ENCODE results near the gene EAPP.
"Not testable (repeated sequence)": the region's sequence is repeated elsewhere in the genome, so short reads cannot be mapped to it uniquely, and the experiment has no call there.

The EAPP gene

GRCh38 chr14:34482463-34482862 is 57.0 kb downstream of the EAPP start:
- H3K27ac ChIP-seq (ENCODE audit: low read length, poor library complexity, severe bottlenecking) = no peak overlapping the region
- H3K18ac ChIP-seq (ENCODE audit: low read depth in 1 of 2, low read length in 2 of 2) = no peak overlapping the region
- 96% methylated on average over 2 of the region's 2 CpGs for WGBS

GRCh38 chr14:34479694-34480093 is 59.8 kb downstream of the EAPP start:
- Histone ChIP-seq H3K4me1 (ENCODE audit: control insufficient read depth, insufficient read depth, low read depth, low read length) (no peaks in the 10 kb centered on the region), H4K8ac (ENCODE audit: low read length) (no peak overlapping the region), H2AFZ (ENCODE audit: low read depth, low read length) (no peak overlapping the region), H3K23ac (ENCODE audit: low read length in 2 of 2) (no peak overlapping the region), H2BK5ac (ENCODE audit: low read depth, low read length, poor library complexity, severe bottlenecking) (no peak overlapping the region), H3K9me3 (ENCODE audit: control insufficient read depth, low read length) (no peaks in the 10 kb centered on the region), H3K27me3 (ENCODE audit: control insufficient read depth in 1 of 2, insufficient read depth in 1 of 2, low read length in 2 of 2) (no peaks in the 10 kb centered on the region), H3K4ac (ENCODE audit: low read depth in 1 of 2, low read length in 2 of 2) (no peak overlapping the region), H3K14ac (ENCODE audit: low read length in 2 of 2) (no peak overlapping the region), H3K79me1 (replicated peaks; ENCODE audit: low read length, poor library complexity, severe bottlenecking) (no peaks in the 10 kb centered on the region), H3K4me2 (ENCODE audit: low read length, poor library complexity, severe bottlenecking) (no peak overlapping the region), H2BK15ac (ENCODE audit: low read depth, poor library complexity, severe bottlenecking) (no peak overlapping the region), H4K91ac (ENCODE audit: low read length) (no peak overlapping the region), H3K4me3 (ENCODE audit: insufficient read depth in 1 of 2, low read depth in 1 of 2, low read length in 2 of 2) (no peak overlapping the region), H3K27ac (ENCODE audit: low read length, poor library complexity, severe bottlenecking) (no peak overlapping the region), H3K36me3 (ENCODE audit: control insufficient read depth in 1 of 2, insufficient read depth in 2 of 2, low read depth in 1 of 2, low read length in 2 of 2) (no peaks in the 10 kb centered on the region), H2AK5ac (ENCODE audit: low read length, severe bottlenecking) (no peak overlapping the region), H3K9ac (ENCODE audit: low read length) (no peak overlapping the region), H3K18ac (ENCODE audit: low read depth in 1 of 2, low read length in 2 of 2) (no peak overlapping the region), H2BK12ac (ENCODE audit: low read length in 2 of 2) (no peak overlapping the region), H2BK120ac (ENCODE audit: low read depth, low read length) (no peak overlapping the region)
- no peak for DNase-seq
- 96% methylated on average over 3 of the region's 4 CpGs for WGBS

More at GRCh38 chr14:34482463-34482862, 57.0 kb downstream of the EAPP start:
- H2AK5ac ChIP-seq (ENCODE audit: low read length, severe bottlenecking) = no peak overlapping the region
- H3K9me3 ChIP-seq (ENCODE audit: control insufficient read depth, low read length) = no peaks in the 10 kb centered on the region
- no peak overlapping the region for H2BK120ac ChIP-seq (ENCODE audit: low read depth, low read length)
- H2BK12ac ChIP-seq (ENCODE audit: low read length in 2 of 2) = no peak overlapping the region
- H4K91ac ChIP-seq (ENCODE audit: low read length) = no peak overlapping the region
- no peak overlapping the region for H3K4me3 ChIP-seq (ENCODE audit: insufficient read depth in 1 of 2, low read depth in 1 of 2, low read length in 2 of 2)
- no peaks in the 10 kb centered on the region for H3K36me3 ChIP-seq (ENCODE audit: control insufficient read depth in 1 of 2, insufficient read depth in 2 of 2, low read depth in 1 of 2, low read length in 2 of 2)
- H3K14ac ChIP-seq (ENCODE audit: low read length in 2 of 2) = no peak overlapping the region
- no peak overlapping the region for H3K23ac ChIP-seq (ENCODE audit: low read length in 2 of 2)
- H2BK5ac ChIP-seq (ENCODE audit: low read depth, low read length, poor library complexity, severe bottlenecking) = no peak overlapping the region
- no peak for DNase-seq
- no peaks in the 10 kb centered on the region for H3K27me3 ChIP-seq (ENCODE audit: control insufficient read depth in 1 of 2, insufficient read depth in 1 of 2, low read length in 2 of 2)
- H2AFZ ChIP-seq (ENCODE audit: low read depth, low read length) = no peak overlapping the region
- H3K79me1 ChIP-seq (replicated peaks; ENCODE audit: low read length, poor library complexity, severe bottlenecking) = no peaks in the 10 kb centered on the region
- no peak overlapping the region for H3K4ac ChIP-seq (ENCODE audit: low read depth in 1 of 2, low read length in 2 of 2)
- no peak overlapping the region for H2BK15ac ChIP-seq (ENCODE audit: low read depth, poor library complexity, severe bottlenecking)
- H3K4me2 ChIP-seq (ENCODE audit: low read length, poor library complexity, severe bottlenecking) = no peak overlapping the region
- no peak overlapping the region for H3K9ac ChIP-seq (ENCODE audit: low read length)
- no peak overlapping the region for H4K8ac ChIP-seq (ENCODE audit: low read length)
- no peaks in the 10 kb centered on the region for H3K4me1 ChIP-seq (ENCODE audit: control insufficient read depth, insufficient read depth, low read depth, low read length)

GRCh38 chr14:34478261-34478660 is 61.2 kb downstream of the EAPP start:
- Histone ChIP-seq H3K4me1 (ENCODE audit: control insufficient read depth, insufficient read depth, low read depth, low read length) (no peaks in the 10 kb centered on the region), H3K27me3 (ENCODE audit: control insufficient read depth in 1 of 2, insufficient read depth in 1 of 2, low read length in 2 of 2) (no peaks in the 10 kb centered on the region), H3K4ac (ENCODE audit: low read depth in 1 of 2, low read length in 2 of 2) (no peak overlapping the region), H3K4me2 (ENCODE audit: low read length, poor library complexity, severe bottlenecking) (no peak overlapping the region), H3K18ac (ENCODE audit: low read depth in 1 of 2, low read length in 2 of 2) (no peak overlapping the region), H3K9me3 (ENCODE audit: control insufficient read depth, low read length) (no peaks in the 10 kb centered on the region), H2BK12ac (ENCODE audit: low read length in 2 of 2) (no peak overlapping the region), H3K36me3 (ENCODE audit: control insufficient read depth in 1 of 2, insufficient read depth in 2 of 2, low read depth in 1 of 2, low read length in 2 of 2) (no peaks in the 10 kb centered on the region), H3K9ac (ENCODE audit: low read length) (no peak overlapping the region), H2AFZ (ENCODE audit: low read depth, low read length) (no peak overlapping the region), H2BK5ac (ENCODE audit: low read depth, low read length, poor library complexity, severe bottlenecking) (no peak overlapping the region), H2BK120ac (ENCODE audit: low read depth, low read length) (no peak overlapping the region), H3K4me3 (ENCODE audit: insufficient read depth in 1 of 2, low read depth in 1 of 2, low read length in 2 of 2) (no peak overlapping the region), H3K79me1 (replicated peaks; ENCODE audit: low read length, poor library complexity, severe bottlenecking) (no peaks in the 10 kb centered on the region), H3K23ac (ENCODE audit: low read length in 2 of 2) (no peak overlapping the region), H4K8ac (ENCODE audit: low read length) (no peak overlapping the region), H2BK15ac (ENCODE audit: low read depth, poor library complexity, severe bottlenecking) (no peak overlapping the region), H2AK5ac (ENCODE audit: low read length, severe bottlenecking) (no peak overlapping the region), H3K14ac (ENCODE audit: low read length in 2 of 2) (no peak overlapping the region), H3K27ac (ENCODE audit: low read length, poor library complexity, severe bottlenecking) (no peak overlapping the region), H4K91ac (ENCODE audit: low read length) (no peak overlapping the region)
- no peak for DNase-seq
- WGBS = no CpG with 5 or more reads among the region's 1 CpG

GRCh38 chr14:34476036-34476435 is 63.5 kb downstream of the EAPP start:
- not testable (repeated sequence) for H2BK15ac ChIP-seq (ENCODE audit: low read depth, poor library complexity, severe bottlenecking); H3K9me3 ChIP-seq (ENCODE audit: control insufficient read depth, low read length); H3K27ac ChIP-seq (ENCODE audit: low read length, poor library complexity, severe bottlenecking); H3K9ac ChIP-seq (ENCODE audit: low read length); H3K36me3 ChIP-seq (ENCODE audit: control insufficient read depth in 1 of 2, insufficient read depth in 2 of 2, low read depth in 1 of 2, low read length in 2 of 2); H3K23ac ChIP-seq (ENCODE audit: low read length in 2 of 2); H3K14ac ChIP-seq (ENCODE audit: low read length in 2 of 2); H2AFZ ChIP-seq (ENCODE audit: low read depth, low read length); H3K4me2 ChIP-seq (ENCODE audit: low read length, poor library complexity, severe bottlenecking); H2BK12ac ChIP-seq (ENCODE audit: low read length in 2 of 2); H3K27me3 ChIP-seq (ENCODE audit: control insufficient read depth in 1 of 2, insufficient read depth in 1 of 2, low read length in 2 of 2); H4K8ac ChIP-seq (ENCODE audit: low read length); H3K18ac ChIP-seq (ENCODE audit: low read depth in 1 of 2, low read length in 2 of 2); H3K4ac ChIP-seq (ENCODE audit: low read depth in 1 of 2, low read length in 2 of 2); H2BK120ac ChIP-seq (ENCODE audit: low read depth, low read length); H4K91ac ChIP-seq (ENCODE audit: low read length); H3K4me1 ChIP-seq (ENCODE audit: control insufficient read depth, insufficient read depth, low read depth, low read length); H2BK5ac ChIP-seq (ENCODE audit: low read depth, low read length, poor library complexity, severe bottlenecking); H2AK5ac ChIP-seq (ENCODE audit: low read length, severe bottlenecking); H3K79me1 ChIP-seq (replicated peaks; ENCODE audit: low read length, poor library complexity, severe bottlenecking); H3K4me3 ChIP-seq (ENCODE audit: insufficient read depth in 1 of 2, low read depth in 1 of 2, low read length in 2 of 2); DNase-seq
- 95% methylated on average over 23 of the region's 31 CpGs for WGBS
